Fibroblast of villous mesenchyme (primary cell): ENCODE results near the gene ATG10. TPM values are rescaled to one million over a fixed set of nuclear protein-coding genes. Genes with fewer than 3 reads are reported as not detected.
"Not testable (repeated sequence)": the region's sequence is repeated elsewhere in the genome, so short reads cannot be mapped to it uniquely, and the experiment has no call there.

Source experiments
- DNase-seq: peaks from one replicate; pipeline ENCODE4 v3.0.0-alpha.2; 2010; ENCODE audit warnings: low read depth
- H3K4me3 ChIP-seq: 2 replicates; pipeline ENCODE4 v1.5.1; 2011; ENCODE audit warnings: low read depth, mild to moderate bottlenecking, low read length
- CTCF ChIP-seq: IDR thresholded peaks from 2 replicates; pipeline ENCODE4 v1.5.1; 2012; ENCODE audit warnings: low read depth, mild to moderate bottlenecking, low read length; ENCODE audit not compliant: insufficient read depth
- total RNA-seq: library from RNA; depleted of rRNA; stranded (reverse); fragments of >200 nt; gene quantifications from 2 replicates; pipeline ENCODE4 v1.2.3, GENCODE V29; 2012

The ATG10 gene
- total RNA-seq, 1 donor: 9.1 TPM

GRCh38 chr5:82011761-82012160, 39.9 kb downstream of the ATG10 start:
- no peak overlapping the region for H3K4me3 ChIP-seq
- DNase-seq: no peak
- no peak for TF ChIP-seq CTCF

GRCh38 chr5:82014644-82015043, 42.8 kb downstream of the ATG10 start:
- H3K4me3 ChIP-seq, DNase-seq: not testable (repeated sequence)

GRCh38 chr5:82018462-82018861, 46.6 kb downstream of the ATG10 start:
- H3K4me3 ChIP-seq: no peak overlapping the region
- TF ChIP-seq CTCF: no peak
- peak; percentile 27 for DNase-seq

- TF ChIP-seq CTCF: no peak
- no peak for DNase-seq
- no peak overlapping the region for H3K4me3 ChIP-seq
These were observed 47.7 kb downstream of the ATG10 start for GRCh38 chr5:82019342-82020138.

GRCh38 chr5:82022499-82022898, 50.7 kb downstream of the ATG10 start:
- TF ChIP-seq CTCF: no peak
- no peak overlapping the region for H3K4me3 ChIP-seq
- no peak for DNase-seq

- no peak overlapping the region for H3K4me3 ChIP-seq
- no peak for TF ChIP-seq CTCF
- DNase-seq: peak; percentile 84
These were observed 51.8 kb downstream of the ATG10 start for GRCh38 chr5:82023644-82024043.

- H3K4me3 ChIP-seq: no peak overlapping the region
- TF ChIP-seq CTCF: no peak
- no peak for DNase-seq
These were observed 59.6 kb downstream of the ATG10 start for GRCh38 chr5:82031220-82032119.

GRCh38 chr5:82042894-82043293, 71.1 kb downstream of the ATG10 start:
- H3K4me3 ChIP-seq, DNase-seq: not testable (repeated sequence)
